Measurements from ENCODE around the gene PLA2G2A. TPM values are rescaled to one million over a fixed set of nuclear protein-coding genes. Genes with fewer than 3 reads are reported as not detected.

The PLA2G2A gene
- total and polyA plus RNA-seq, 4 donors, result 441 to 1,724 (median 1,565) TPM; not detected in 1

DNA sequence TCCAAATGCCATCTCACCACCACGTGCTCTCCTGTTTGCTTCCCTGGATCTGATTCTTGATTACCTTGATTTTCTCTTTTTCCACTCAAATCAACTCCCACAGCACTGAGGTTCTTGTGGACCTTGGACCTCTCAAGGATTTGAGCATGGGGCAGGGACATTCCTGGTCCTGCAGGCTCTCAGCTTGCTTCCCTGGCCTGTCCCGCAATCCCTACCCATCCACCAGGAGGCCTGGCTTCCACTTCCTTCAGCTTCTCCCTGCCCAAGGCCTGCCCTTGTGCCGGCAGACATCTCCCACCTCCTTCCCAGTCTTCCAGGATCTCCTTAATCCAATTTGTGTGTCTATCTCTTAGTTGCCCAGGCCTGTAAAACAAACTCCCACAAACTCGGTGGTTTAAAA, 21.6 kb downstream of the PLA2G2A start (continued):
- TF ChIP-seq, protein P1, sequence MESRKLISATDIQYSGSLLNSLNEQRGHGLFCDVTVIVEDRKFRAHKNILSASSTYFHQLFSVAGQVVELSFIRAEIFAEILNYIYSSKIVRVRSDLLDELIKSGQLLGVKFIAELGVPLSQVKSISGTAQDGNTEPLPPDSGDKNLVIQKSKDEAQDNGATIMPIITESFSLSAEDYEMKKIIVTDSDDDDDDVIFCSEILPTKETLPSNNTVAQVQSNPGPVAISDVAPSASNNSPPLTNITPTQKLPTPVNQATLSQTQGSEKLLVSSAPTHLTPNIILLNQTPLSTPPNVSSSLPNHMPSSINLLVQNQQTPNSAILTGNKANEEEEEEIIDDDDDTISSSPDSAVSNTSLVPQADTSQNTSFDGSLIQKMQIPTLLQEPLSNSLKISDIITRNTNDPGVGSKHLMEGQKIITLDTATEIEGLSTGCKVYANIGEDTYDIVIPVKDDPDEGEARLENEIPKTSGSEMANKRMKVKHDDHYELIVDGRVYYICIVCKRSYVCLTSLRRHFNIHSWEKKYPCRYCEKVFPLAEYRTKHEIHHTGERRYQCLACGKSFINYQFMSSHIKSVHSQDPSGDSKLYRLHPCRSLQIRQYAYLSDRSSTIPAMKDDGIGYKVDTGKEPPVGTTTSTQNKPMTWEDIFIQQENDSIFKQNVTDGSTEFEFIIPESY (IDR thresholded peaks at IDR 0.05), result no peak

DNA sequence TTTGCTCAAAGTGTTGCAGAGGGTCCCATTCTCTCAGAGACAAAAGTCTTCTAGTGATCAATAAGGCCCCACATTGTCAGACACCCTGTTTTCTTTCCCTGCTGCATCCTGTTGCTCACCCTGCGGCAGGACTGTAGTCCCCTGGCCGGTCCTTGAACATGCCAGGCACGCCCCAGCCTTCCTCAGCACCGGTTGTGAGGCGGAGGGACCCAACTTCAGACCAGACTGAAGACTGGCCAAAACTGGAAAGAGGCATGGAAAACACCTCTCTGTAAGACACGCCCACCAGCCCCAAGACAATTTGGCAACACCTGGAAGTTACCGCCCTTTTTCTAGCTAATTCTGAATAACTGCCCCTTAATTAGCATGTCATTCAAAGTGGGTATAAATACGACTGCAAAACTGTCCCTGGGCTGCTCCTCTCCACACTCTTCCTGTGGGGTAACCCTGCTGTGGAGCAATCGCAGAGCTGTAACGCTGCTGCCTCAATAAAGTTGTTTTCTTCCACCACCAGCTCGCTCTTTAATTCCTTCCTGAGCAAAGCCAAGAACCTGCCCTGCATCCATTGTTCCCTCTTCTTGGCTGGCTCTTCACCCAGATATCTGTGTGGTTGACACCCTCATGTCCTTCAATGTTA, 23.8 kb downstream of the PLA2G2A start:
- Histone ChIP-seq H3K4me1 (ENCODE audit: control insufficient read depth in 4 of 4, insufficient read depth in 4 of 4, low read length in 3 of 4) (no peaks in the 10 kb centered on the region), H3K4me3 (ENCODE audit: low read depth in 1 of 3, low read length in 3 of 3) (no peak overlapping the region), H3K9ac (ENCODE audit: low read depth in 1 of 2, low read length in 2 of 2) (no peak overlapping the region), H3K36me3 (ENCODE audit: control insufficient read depth in 4 of 4, insufficient read depth in 3 of 4, low read depth in 1 of 4, low read length in 3 of 4) (no peaks in the 10 kb centered on the region), H3K27ac (ENCODE audit: low read depth in 1 of 2, low read length in 2 of 2) (no peak overlapping the region), H3K27me3 (ENCODE audit: control insufficient read depth in 4 of 4, insufficient read depth in 4 of 4, low read length in 3 of 4) (peaks cover 0 to 2% (median under 1%) of the 10 kb centered on the region in 4 donors), H3K9me3 (ENCODE audit: control insufficient read depth in 4 of 4, low read length in 3 of 4) (peaks cover 0 to 4% (median 0%) of the 10 kb centered on the region in 4 donors)
- no peak for TF ChIP-seq HNF4A (conservative IDR thresholded peaks at IDR 0.05)
- DNase-seq (ENCODE audit: low spot score), result no peak
- 71% methylated on average over 11 of the region's 11 CpGs for WGBS

DNA sequence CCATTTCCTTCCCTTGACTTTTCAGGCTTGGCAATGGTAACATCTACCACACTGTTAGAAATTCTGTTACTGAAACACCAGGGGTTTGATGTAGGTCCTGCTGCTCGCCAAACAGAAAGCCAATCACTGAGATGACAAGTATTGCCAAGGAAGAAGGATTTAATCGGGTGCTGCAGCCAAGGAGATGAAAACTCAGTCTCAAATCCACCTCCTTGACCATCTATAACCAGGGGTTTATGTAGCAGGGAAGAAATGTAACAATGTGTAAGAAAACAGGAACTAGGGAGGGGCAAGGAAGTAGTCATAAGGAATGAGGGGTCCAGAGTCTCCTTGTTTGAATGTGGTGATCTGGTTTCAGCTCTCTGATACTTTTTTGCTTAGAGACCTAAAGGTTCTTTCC, 25.4 kb downstream of the PLA2G2A start:
- Histone ChIP-seq H3K4me3 (ENCODE audit: low read depth in 1 of 3, low read length in 3 of 3) (no peak overlapping the region), H3K9me3 (ENCODE audit: control insufficient read depth in 4 of 4, low read length in 3 of 4) (peaks cover 0 to 4% (median 0%) of the 10 kb centered on the region in 4 donors), H3K9ac (ENCODE audit: low read depth in 1 of 2, low read length in 2 of 2) (no peak overlapping the region), H3K27me3 (ENCODE audit: control insufficient read depth in 4 of 4, insufficient read depth in 4 of 4, low read length in 3 of 4) (peaks cover 0 to 2% (median under 1%) of the 10 kb centered on the region in 4 donors), H3K27ac (ENCODE audit: low read depth in 1 of 2, low read length in 2 of 2) (no peak overlapping the region), H3K36me3 (ENCODE audit: control insufficient read depth in 4 of 4, insufficient read depth in 3 of 4, low read depth in 1 of 4, low read length in 3 of 4) (no peaks in the 10 kb centered on the region), H3K4me1 (ENCODE audit: control insufficient read depth in 4 of 4, insufficient read depth in 4 of 4, low read length in 3 of 4) (no peaks in the 10 kb centered on the region)
- TF ChIP-seq FOXA1 (IDR thresholded peaks at IDR 0.05) (no peak), EGR1 (IDR thresholded peaks at IDR 0.05; ENCODE audit: low read depth in 2 of 2) (no peak), RAD21 (IDR thresholded peaks at IDR 0.05) (no peak), YY1 (IDR thresholded peaks at IDR 0.05) (no peak), FOXA2 (IDR thresholded peaks at IDR 0.05) (no peak), JUND (IDR thresholded peaks at IDR 0.05) (no peak), TAF1 (conservative IDR thresholded peaks at IDR 0.05) (no peak), HNF4G (IDR thresholded peaks at IDR 0.05) (no peak), RXRA (IDR thresholded peaks at IDR 0.05) (no peak), NR2F2 (IDR thresholded peaks at IDR 0.05) (no peak), HNF4A (conservative IDR thresholded peaks at IDR 0.05) (no peak), GABPA (IDR thresholded peaks at IDR 0.05 in 1 of 2, conservative IDR thresholded peaks at IDR 0.05 in 1 of 2) (no peak), SP1 (IDR thresholded peaks at IDR 0.05) (no peak)
- TF ChIP-seq, protein P2, sequence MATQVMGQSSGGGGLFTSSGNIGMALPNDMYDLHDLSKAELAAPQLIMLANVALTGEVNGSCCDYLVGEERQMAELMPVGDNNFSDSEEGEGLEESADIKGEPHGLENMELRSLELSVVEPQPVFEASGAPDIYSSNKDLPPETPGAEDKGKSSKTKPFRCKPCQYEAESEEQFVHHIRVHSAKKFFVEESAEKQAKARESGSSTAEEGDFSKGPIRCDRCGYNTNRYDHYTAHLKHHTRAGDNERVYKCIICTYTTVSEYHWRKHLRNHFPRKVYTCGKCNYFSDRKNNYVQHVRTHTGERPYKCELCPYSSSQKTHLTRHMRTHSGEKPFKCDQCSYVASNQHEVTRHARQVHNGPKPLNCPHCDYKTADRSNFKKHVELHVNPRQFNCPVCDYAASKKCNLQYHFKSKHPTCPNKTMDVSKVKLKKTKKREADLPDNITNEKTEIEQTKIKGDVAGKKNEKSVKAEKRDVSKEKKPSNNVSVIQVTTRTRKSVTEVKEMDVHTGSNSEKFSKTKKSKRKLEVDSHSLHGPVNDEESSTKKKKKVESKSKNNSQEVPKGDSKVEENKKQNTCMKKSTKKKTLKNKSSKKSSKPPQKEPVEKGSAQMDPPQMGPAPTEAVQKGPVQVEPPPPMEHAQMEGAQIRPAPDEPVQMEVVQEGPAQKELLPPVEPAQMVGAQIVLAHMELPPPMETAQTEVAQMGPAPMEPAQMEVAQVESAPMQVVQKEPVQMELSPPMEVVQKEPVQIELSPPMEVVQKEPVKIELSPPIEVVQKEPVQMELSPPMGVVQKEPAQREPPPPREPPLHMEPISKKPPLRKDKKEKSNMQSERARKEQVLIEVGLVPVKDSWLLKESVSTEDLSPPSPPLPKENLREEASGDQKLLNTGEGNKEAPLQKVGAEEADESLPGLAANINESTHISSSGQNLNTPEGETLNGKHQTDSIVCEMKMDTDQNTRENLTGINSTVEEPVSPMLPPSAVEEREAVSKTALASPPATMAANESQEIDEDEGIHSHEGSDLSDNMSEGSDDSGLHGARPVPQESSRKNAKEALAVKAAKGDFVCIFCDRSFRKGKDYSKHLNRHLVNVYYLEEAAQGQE (IDR thresholded peaks at IDR 0.05), result no peak
- TF ChIP-seq, protein P3, sequence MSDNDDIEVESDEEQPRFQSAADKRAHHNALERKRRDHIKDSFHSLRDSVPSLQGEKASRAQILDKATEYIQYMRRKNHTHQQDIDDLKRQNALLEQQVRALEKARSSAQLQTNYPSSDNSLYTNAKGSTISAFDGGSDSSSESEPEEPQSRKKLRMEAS (IDR thresholded peaks at IDR 0.05), result no peak
- TF ChIP-seq, protein P4, sequence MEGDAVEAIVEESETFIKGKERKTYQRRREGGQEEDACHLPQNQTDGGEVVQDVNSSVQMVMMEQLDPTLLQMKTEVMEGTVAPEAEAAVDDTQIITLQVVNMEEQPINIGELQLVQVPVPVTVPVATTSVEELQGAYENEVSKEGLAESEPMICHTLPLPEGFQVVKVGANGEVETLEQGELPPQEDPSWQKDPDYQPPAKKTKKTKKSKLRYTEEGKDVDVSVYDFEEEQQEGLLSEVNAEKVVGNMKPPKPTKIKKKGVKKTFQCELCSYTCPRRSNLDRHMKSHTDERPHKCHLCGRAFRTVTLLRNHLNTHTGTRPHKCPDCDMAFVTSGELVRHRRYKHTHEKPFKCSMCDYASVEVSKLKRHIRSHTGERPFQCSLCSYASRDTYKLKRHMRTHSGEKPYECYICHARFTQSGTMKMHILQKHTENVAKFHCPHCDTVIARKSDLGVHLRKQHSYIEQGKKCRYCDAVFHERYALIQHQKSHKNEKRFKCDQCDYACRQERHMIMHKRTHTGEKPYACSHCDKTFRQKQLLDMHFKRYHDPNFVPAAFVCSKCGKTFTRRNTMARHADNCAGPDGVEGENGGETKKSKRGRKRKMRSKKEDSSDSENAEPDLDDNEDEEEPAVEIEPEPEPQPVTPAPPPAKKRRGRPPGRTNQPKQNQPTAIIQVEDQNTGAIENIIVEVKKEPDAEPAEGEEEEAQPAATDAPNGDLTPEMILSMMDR (IDR thresholded peaks at IDR 0.05; ENCODE audit: low read depth, low read length, missing input control), result no peak
- TF ChIP-seq, protein P5, sequence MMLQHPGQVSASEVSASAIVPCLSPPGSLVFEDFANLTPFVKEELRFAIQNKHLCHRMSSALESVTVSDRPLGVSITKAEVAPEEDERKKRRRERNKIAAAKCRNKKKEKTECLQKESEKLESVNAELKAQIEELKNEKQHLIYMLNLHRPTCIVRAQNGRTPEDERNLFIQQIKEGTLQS (IDR thresholded peaks at IDR 0.05), result no peak
- TF ChIP-seq, protein P1 (IDR thresholded peaks at IDR 0.05), result no peak
- WGBS, result 84% methylated on average over 2 of the region's 2 CpGs
- no peak for DNase-seq (ENCODE audit: low spot score)
